GM13976 (cell line): Measurements from ENCODE around the gene NCOA7.

Experiments
- DNase-seq: peaks from one replicate; pipeline ENCODE4 v3.0.0; 2012; ENCODE audit warnings: low spot score
- in situ Hi-C: fragments of 300-500 bp; cut with MboI; formaldehyde crosslinking; loops from one replicate; pipeline ENCODE4 v1.12.0; 2022; ENCODE audit warnings: low sequenced_read_pairs, mixed read lengths, inconsistent platforms; ENCODE audit not compliant: unreplicated experiment
- TF ChIP-seq, protein P1 (sequence below): IDR thresholded peaks from 2 replicates; pipeline ENCODE4 v1.5.1; 2012; ENCODE audit warnings: borderline replicate concordance, mild to moderate bottlenecking; ENCODE audit not compliant: insufficient read depth; ENCODE audit errors: extremely low read depth, missing control alignments, control extremely low read depth

NCOA7 gene

DNA sequence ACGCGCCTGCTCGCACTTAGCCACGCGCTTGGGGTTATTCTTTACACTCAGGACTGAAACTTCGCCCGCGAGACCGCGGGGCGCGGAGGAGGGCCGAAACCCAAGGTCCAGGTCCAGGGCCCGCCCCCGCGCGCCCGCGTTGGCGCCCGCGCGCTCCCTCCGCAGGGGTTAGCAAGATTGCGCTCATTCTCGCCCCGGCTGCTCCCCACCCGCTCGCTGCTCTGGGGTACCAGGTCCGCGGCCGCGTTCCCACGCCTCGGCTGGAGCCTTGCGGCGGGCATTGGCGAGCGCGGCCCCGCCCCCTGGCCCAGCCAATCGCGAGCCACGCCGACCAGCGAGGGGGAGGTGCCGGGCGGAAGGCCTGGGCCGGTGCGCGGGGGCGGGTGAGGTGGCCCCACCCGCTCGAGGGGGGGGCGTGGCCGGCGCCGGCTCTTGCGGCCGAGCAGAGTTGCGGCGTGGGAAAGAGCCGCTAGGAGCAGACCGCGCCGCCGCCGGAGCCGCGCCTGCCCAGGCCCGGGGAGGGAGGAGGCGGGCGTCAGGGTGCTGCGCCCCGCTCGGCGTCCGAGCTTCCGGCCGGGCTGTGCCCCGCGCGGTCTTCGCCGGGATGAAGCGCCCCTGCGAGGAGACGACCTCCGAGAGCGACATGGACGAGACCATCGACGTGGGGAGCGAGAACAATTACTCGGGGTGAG, 41.4 kb upstream of the NCOA7 start, which contains the start of gene HEY2:
TSS of gene HEY2 (plus strand) at position 460 of the 692 bp plus-strand sequence. CDS start at position 605, 145 bp downstream.
- in situ Hi-C loops: no loop called here
- TF ChIP-seq, protein P1, sequence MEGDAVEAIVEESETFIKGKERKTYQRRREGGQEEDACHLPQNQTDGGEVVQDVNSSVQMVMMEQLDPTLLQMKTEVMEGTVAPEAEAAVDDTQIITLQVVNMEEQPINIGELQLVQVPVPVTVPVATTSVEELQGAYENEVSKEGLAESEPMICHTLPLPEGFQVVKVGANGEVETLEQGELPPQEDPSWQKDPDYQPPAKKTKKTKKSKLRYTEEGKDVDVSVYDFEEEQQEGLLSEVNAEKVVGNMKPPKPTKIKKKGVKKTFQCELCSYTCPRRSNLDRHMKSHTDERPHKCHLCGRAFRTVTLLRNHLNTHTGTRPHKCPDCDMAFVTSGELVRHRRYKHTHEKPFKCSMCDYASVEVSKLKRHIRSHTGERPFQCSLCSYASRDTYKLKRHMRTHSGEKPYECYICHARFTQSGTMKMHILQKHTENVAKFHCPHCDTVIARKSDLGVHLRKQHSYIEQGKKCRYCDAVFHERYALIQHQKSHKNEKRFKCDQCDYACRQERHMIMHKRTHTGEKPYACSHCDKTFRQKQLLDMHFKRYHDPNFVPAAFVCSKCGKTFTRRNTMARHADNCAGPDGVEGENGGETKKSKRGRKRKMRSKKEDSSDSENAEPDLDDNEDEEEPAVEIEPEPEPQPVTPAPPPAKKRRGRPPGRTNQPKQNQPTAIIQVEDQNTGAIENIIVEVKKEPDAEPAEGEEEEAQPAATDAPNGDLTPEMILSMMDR: no peak
- peak; percentile 97 for DNase-seq

DNA sequence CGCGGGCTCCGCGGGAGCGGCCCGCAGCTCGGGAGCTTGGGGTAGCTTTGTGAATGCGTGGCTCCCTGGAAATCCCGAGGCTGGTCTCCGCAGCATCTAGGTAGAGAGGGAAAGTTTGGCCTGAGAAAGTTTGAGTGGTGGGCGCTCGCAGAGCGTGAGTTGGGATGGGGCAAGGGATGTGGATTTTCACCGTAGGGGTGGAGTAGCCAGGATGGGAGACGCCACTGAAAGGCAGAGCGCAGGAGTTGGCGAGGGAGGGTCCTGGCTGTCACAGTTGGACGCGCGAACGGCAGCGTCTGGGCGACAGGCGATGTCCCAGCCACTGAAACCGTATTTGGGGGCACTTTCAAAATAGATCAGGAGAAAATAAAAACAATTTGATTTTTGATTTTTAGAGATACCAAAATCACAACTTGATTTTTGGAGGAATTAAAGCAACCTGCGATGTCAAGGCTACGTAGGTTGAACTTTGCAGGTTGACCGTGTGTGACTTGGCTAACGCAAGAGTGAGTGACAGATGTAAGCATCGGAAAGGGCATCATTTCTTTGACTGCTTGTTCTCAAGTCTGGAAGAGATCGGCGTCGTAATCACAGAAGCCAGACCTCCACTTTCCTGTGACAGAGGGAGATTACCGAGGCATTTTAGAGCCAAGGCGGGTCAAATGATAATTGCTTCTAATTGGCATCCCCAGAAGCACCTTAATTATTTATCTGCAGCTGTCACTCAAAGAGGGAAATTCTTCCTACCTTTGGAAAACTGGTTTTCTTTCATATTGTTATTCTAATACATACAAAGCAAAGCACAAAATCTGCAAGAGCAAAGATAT, 40.7 kb upstream of the NCOA7 start:
- no peak for DNase-seq
- TF ChIP-seq, protein P1: no peak
- in situ Hi-C loops: loop anchor here (25.0 kb wide), 1 partner anchor 238 kb away; no protein-coding TSS in a partner anchor

DNA sequence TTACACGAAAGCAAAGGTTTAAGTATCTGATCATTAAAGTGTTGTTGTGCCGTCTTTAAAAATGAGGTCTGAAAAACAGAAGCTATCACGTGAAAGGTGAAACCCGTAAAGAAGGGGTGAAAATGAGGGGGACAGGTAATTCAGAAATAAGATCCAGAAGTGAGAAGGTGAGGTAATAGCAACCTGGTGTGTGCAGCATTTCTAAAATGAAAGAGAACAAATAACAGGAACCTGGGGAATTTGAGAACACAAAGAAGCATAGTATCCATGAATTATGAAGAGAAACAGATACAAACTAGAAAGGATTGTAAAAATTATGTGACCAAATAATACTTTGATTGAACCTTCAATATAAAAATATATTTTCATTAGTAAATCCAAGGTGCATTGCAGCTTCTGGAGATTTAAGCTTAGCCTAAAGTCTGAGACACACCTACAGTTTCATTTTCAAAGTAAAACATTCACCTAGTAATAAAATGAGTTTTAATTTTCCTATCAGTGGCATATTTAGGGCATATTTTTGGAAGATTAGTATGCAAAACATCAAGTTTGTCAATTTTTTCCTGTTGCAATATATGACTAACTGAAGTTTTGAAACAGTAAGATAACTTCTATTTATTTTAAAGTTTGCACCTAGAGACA, 39.9 kb upstream of the NCOA7 start:
- DNase-seq: no peak
- TF ChIP-seq, protein P1: no peak
- in situ Hi-C loops: loop anchor here (25.0 kb wide), 1 partner anchor 239 kb away; no protein-coding TSS in a partner anchor

DNA sequence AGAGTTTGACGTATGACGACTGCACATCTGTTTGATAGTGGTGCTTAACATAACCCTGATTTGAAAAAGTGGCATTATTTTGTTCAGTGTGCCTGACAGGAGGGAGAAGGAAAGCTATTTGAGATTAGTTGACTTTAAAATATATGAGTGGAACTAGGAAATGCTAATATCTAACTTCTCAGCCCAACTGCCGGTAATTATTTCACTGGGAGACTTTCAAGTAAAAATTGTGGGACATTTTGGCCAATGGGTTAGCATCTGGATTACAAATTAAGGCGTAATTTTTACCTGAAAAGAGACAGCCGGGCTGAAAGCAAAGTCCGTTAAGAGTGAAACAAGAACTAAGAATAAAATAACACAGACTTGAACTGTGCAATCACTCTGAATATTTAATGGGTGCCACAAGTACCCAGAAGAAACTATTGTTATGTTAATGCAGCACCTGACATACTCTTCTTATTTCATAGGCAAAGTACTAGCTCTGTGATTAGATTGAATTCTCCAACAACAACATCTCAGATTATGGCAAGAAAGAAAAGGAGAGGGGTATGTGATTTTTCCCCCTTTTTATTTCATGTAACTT, 39.3 kb upstream of the NCOA7 start:
- no peak for DNase-seq
- TF ChIP-seq, protein P1: no peak
- in situ Hi-C loops: loop anchor here (25.0 kb wide), 1 partner anchor 239 kb away; no protein-coding TSS in a partner anchor

DNA sequence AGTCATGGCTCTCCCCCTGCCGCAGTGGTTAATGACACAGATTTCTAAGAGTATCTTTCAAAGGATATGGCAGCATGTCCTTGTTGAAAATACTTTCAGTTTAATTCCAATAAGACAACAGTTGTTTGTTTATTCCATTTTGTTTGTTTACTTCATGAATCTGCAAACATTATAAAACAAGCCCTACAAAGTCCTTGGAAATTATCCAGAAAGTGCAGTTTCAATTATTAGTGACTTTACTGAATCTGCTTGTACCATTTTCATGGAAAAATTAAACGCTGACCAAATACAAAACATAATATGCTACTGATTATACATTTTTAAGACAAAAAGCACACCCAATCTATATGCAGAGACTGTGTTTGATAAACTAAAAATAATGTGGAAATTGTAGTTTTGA, 38.0 kb upstream of the NCOA7 start:
- no peak for DNase-seq
- in situ Hi-C loops: loop anchor here (25.0 kb wide), 1 partner anchor 240 kb away; no protein-coding TSS in a partner anchor
- TF ChIP-seq, protein P1: no peak

DNA sequence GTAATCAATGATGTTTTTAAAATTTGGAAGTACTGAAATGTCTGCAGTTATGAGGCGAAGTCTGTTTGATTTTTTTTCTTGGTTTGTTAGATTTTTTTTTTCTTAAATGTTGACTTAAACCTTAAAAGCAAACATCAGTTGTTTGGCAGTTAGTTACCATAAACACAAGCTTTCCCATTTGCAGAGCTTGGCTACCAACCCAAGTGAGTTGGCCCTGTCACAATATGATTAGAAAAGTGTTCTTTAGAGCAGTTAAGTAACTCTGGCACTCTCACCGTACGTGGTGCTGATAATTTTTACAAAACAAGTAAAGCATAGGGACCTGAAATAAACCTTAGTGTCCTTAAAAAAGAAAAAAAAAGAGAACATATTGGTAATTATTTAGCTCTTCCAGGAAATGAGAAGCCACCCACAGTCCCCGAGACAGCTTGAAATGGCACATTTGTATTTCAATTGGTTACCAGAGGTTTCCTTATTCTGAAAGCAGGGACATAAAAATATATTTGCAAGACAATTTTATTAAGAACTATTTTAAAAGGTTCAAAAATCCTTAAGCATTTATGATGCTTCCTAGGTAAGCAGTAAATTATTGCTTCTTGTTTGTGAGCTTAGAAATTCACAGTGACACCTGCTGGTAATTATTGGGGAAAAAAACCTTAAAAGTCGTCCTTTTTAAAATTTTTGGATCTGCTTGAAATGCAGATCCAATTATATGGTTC, 37.4 kb upstream of the NCOA7 start:
- DNase-seq: no peak
- in situ Hi-C loops: loop anchor here (25.0 kb wide), 1 partner anchor 241 kb away; no protein-coding TSS in a partner anchor
- TF ChIP-seq, protein P1: no peak
